ENCODE results near the gene RPL35. TPM values are rescaled to one million over a fixed set of nuclear protein-coding genes. Genes with fewer than 3 reads are reported as not detected.
A peak's percentile ranks its signal among the peaks of the same experiment; 100 is the strongest.
"Not testable (repeated sequence)": the region's sequence is repeated elsewhere in the genome, so short reads cannot be mapped to it uniquely, and the experiment has no call there.

The RPL35 gene
- total RNA-seq, 4 donors from 2014 or later: 1,125 to 3,077 (median 1,901) TPM

GRCh38 chr9:124852121-124852828, 9.5 kb downstream of the RPL35 start:
- no peak for TF ChIP-seq POLR2AphosphoS5 (IDR thresholded peaks at IDR 0.05)
- no peak for TF ChIP-seq POLR2A (IDR thresholded peaks at IDR 0.05; ENCODE audit: low read depth)
- no peak for TF ChIP-seq EP300 (IDR thresholded peaks at IDR 0.05)
- TF ChIP-seq, protein P1, sequence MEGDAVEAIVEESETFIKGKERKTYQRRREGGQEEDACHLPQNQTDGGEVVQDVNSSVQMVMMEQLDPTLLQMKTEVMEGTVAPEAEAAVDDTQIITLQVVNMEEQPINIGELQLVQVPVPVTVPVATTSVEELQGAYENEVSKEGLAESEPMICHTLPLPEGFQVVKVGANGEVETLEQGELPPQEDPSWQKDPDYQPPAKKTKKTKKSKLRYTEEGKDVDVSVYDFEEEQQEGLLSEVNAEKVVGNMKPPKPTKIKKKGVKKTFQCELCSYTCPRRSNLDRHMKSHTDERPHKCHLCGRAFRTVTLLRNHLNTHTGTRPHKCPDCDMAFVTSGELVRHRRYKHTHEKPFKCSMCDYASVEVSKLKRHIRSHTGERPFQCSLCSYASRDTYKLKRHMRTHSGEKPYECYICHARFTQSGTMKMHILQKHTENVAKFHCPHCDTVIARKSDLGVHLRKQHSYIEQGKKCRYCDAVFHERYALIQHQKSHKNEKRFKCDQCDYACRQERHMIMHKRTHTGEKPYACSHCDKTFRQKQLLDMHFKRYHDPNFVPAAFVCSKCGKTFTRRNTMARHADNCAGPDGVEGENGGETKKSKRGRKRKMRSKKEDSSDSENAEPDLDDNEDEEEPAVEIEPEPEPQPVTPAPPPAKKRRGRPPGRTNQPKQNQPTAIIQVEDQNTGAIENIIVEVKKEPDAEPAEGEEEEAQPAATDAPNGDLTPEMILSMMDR (IDR thresholded peaks at IDR 0.05): no peak
- Histone ChIP-seq H3K36me3 (peaks cover 3 to 19% (median 14%) of the 10 kb centered on the region in 4 donors), H3K4me1 (peaks cover 24 to 31% (median 28%) of the 10 kb centered on the region in 4 donors), H3K4me3 (peak overlapping the region; percentile 49 to 63 (median 55)), H3K9me3 (no peaks in the 10 kb centered on the region), H3K27me3 (no peaks in the 10 kb centered on the region), H3K27ac (replicated peaks in 1 of 4) (peak overlapping the region in 3 of 4 donors; percentile 56 to 68 (median 64))
- 46% methylated on average over 9 of the region's 13 CpGs for WGBS
- intact Hi-C loops (cut with DNase I): loop anchor here (10.0 kb wide), 1 partner anchor 293 kb away; the partner anchor contains the start of gene SCAI
- no peak for DNase-seq (ENCODE audit: extremely low spot score)

GRCh38 chr9:124849801-124850200, 12.0 kb downstream of the RPL35 start:
- Histone ChIP-seq H3K27ac (replicated peaks in 1 of 4) (no peak overlapping the region), H3K9me3 (no peaks in the 10 kb centered on the region), H3K36me3 (no peaks in the 10 kb centered on the region), H3K4me3 (no peak overlapping the region), H3K4me1 (peaks cover 24 to 31% (median 28%) of the 10 kb centered on the region in 4 donors), H3K27me3 (no peaks in the 10 kb centered on the region)
- no peak for DNase-seq (ENCODE audit: extremely low spot score)
- intact Hi-C loops (cut with DNase I): loop anchor here (10.0 kb wide), 1 partner anchor 295 kb away; the partner anchor contains the start of gene SCAI
- WGBS: 61% methylated on average over 7 of the region's 10 CpGs
- TF ChIP-seq POLR2AphosphoS5 (IDR thresholded peaks at IDR 0.05) (peak in 1 of 2 donors; percentile 13), POLR2A (IDR thresholded peaks at IDR 0.05; ENCODE audit: low read depth) (no peak)

DNA sequence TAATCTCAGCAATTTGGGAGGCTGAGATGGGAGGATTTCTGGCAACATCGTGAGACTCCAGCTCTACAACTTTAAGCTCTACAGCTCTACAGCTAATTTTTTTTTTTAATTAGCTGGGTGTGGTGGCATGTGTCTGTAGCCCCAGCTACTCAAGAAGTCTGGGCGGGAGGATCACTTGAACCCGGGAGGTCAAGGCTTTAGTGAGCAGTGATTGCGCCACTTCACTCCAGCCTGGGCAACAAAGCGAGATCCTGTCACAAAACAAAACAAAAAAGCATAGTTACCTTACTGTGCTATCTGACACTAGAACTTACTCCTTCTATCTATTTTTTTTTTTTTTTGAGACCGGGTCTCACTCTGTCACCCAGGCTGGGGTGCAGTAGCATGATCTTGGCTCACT, 14.8 kb downstream of the RPL35 start:
- H3K27me3 ChIP-seq: no peaks in the 10 kb centered on the region
- 95% methylated on average over 6 of the region's 6 CpGs for WGBS
- intact Hi-C loops (cut with DNase I): no loop called here
- DNase-seq (ENCODE audit: extremely low spot score): no peak
- no peaks in the 10 kb centered on the region for H3K36me3 ChIP-seq
- no peak for TF ChIP-seq POLR2A (IDR thresholded peaks at IDR 0.05; ENCODE audit: low read depth)
- no peak for TF ChIP-seq EP300 (IDR thresholded peaks at IDR 0.05)
- TF ChIP-seq, protein P1 (IDR thresholded peaks at IDR 0.05): no peak
- TF ChIP-seq POLR2AphosphoS5 (IDR thresholded peaks at IDR 0.05): no peak
- H3K27ac ChIP-seq (replicated peaks in 1 of 4): no peak overlapping the region
- no peak overlapping the region for H3K4me3 ChIP-seq
- no peaks in the 10 kb centered on the region for H3K9me3 ChIP-seq
- H3K4me1 ChIP-seq: peaks cover 5 to 15% (median 11%) of the 10 kb centered on the region in 4 donors

- DNase-seq (ENCODE audit: extremely low spot score); H3K4me1 ChIP-seq; H3K27me3 ChIP-seq; H3K27ac ChIP-seq (replicated peaks in 1 of 4); H3K36me3 ChIP-seq; H3K4me3 ChIP-seq; intact Hi-C loops (cut with DNase I); H3K9me3 ChIP-seq: not testable (repeated sequence)
- 100% methylated on average over 7 of the region's 9 CpGs for WGBS
Measured at GRCh38 chr9:124846467-124846866, 15.3 kb downstream of the RPL35 start.

GRCh38 chr9:124844291-124844690, 17.5 kb downstream of the RPL35 start:
- peaks cover 0 to 8% (median 3%) of the 10 kb centered on the region in 4 donors for H3K4me1 ChIP-seq
- TF ChIP-seq, protein P1 (IDR thresholded peaks at IDR 0.05): no peak
- TF ChIP-seq EP300 (IDR thresholded peaks at IDR 0.05) (no peak), POLR2AphosphoS5 (IDR thresholded peaks at IDR 0.05) (no peak), POLR2A (IDR thresholded peaks at IDR 0.05; ENCODE audit: low read depth) (no peak)
- 87% methylated on average over 4 of the region's 4 CpGs for WGBS
- H3K9me3 ChIP-seq: no peaks in the 10 kb centered on the region
- intact Hi-C loops (cut with DNase I): no loop called here
- no peaks in the 10 kb centered on the region for H3K27me3 ChIP-seq
- H3K4me3 ChIP-seq: no peak overlapping the region
- DNase-seq (ENCODE audit: extremely low spot score): no peak
- no peaks in the 10 kb centered on the region for H3K36me3 ChIP-seq
- H3K27ac ChIP-seq (replicated peaks in 1 of 4): no peak overlapping the region
